Karpas-422 (cell line): Measurements from ENCODE around the gene MAGI3. TPM values are rescaled to one million over a fixed set of nuclear protein-coding genes. Genes with fewer than 3 reads are reported as not detected.

Experiments
- DNase-seq: peaks from one replicate; pipeline ENCODE4 v3.0.0-alpha.2; 2015
- H2AFZ ChIP-seq: fragments of 200-600 bp; sonication (generic); 2 replicates; pipeline ENCODE4 v1.6.1; 2014; ENCODE audit warnings: antibody characterized with exemption, low read length, mixed read lengths
- H3K27ac ChIP-seq: fragments of 200-600 bp; sonication (generic); 2 replicates; pipeline ENCODE4 v1.5.1; 2014; ENCODE audit warnings: mild to moderate bottlenecking, low read length, moderate library complexity
- H3K27me3 ChIP-seq: fragments of 200-600 bp; sonication (generic); 2 replicates; pipeline ENCODE4 v1.6.1; 2014; ENCODE audit warnings: low read length, mixed read lengths
- H3K36me3 ChIP-seq: fragments of 200-600 bp; sonication (generic); 2 replicates; pipeline ENCODE4 v1.6.1; 2014; ENCODE audit warnings: low read length, mixed read lengths; ENCODE audit not compliant: insufficient read depth
- H3K4me1 ChIP-seq: fragments of 200-600 bp; sonication (generic); 2 replicates; pipeline ENCODE4 v1.6.1; 2014; ENCODE audit warnings: mild to moderate bottlenecking, low read length, mixed read lengths
- H3K4me2 ChIP-seq: fragments of 200-600 bp; sonication (generic); 2 replicates; pipeline ENCODE4 v1.6.1; 2014; ENCODE audit warnings: low read length, low read depth, mild to moderate bottlenecking; ENCODE audit not compliant: poor library complexity, severe bottlenecking
- H3K4me3 ChIP-seq: fragments of 200-600 bp; sonication (generic); 2 replicates; pipeline ENCODE4 v1.5.1; 2014; ENCODE audit warnings: mild to moderate bottlenecking, antibody characterized with exemption, low read length, mixed read lengths
- H3K79me2 ChIP-seq: fragments of 200-600 bp; sonication (generic); 2 replicates; pipeline ENCODE4 v1.6.1; 2014; ENCODE audit warnings: mild to moderate bottlenecking, low read length, mixed read lengths
- H3K9ac ChIP-seq: fragments of 200-600 bp; sonication (generic); 2 replicates; pipeline ENCODE4 v1.6.0; 2014; ENCODE audit warnings: low read length
- H3K9me2 ChIP-seq: fragments of 200-600 bp; sonication (generic), shearing (Covaris generic); replicated peaks from 2 replicates; pipeline ENCODE4 v1.6.0; 2014; ENCODE audit warnings: mild to moderate bottlenecking, low read length, moderate library complexity; ENCODE audit not compliant: insufficient read depth
- H3K9me3 ChIP-seq: fragments of 300-700, 200-600 bp; sonication (generic); 2 replicates; pipeline ENCODE4 v1.6.1; 2014; ENCODE audit warnings: low read length, mixed read lengths
- H4K20me1 ChIP-seq: fragments of 200-600 bp; sonication (generic); 2 replicates; pipeline ENCODE4 v1.6.1; 2014; ENCODE audit warnings: mild to moderate bottlenecking, antibody characterized with exemption, low read length, low read depth; ENCODE audit not compliant: insufficient read depth
- total RNA-seq: library from RNA; depleted of rRNA; stranded (reverse); fragments of >200 nt; shearing (Covaris generic); gene quantifications from 2 replicates; pipeline ENCODE4 v1.2.3, GENCODE V29; 2014; ENCODE audit warnings: low replicate concordance; rRNA removed

Gene MAGI3
- total RNA-seq = not detected in 2 replicates

DNA sequence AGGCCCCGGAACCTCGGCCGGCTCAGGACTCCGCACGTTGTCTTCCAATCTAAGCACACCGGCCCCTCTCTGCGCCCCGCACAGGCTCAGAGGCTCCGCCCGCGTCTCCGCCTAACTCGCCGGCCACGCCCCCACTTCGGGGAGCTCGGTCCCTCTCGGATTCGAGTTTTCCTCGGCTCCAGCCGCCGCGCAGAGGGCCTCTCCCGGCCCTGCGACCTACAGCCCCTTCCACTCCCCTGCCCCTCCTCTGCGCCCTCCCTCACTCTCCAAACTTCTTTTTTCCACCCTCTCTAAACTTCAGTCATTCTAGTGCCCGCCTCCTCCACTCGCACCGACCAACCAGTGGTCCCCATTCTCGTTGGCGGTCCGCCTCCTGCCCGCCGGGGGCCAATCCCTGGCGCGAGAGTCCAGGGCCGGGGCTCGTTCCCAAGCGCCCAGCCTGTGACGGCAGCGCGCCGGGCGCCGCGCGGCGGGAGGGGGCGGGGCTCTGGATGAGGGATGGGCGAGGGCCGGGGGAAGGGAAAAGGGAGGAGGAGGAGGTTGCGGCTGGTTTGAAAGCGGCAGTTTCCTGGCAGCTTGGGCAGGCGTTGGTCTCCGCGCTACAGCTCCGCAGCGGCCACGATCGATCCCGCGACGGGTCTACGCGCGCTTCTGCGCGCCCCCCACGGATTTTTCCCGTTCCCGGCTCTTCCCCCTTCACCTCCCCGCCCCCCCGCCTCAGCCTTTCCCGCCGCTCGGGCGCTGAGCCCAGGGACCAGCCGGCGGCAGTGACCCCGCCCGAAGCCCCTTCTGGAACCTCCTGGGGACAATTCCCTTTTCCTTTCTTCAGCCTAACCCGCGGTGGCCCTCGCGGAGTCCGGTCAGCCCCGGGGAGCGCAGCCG is at the start of gene MAGI3:
Gene MAGI3 (plus strand): TSS at position 563 of the 882 bp plus-strand sequence. CDS start 519 bp downstream, outside the sequence.
- DNase-seq = no peak
- H4K20me1 ChIP-seq = no peaks in the 10 kb centered on the region
- H3K27ac ChIP-seq = no peak within 1 kb of the TSS
- H3K27me3 ChIP-seq = no peaks in the 10 kb centered on the region
- H3K79me2 ChIP-seq = no peaks in the 10 kb centered on the region
- H3K4me1 ChIP-seq = no peaks in the 10 kb centered on the region
- H3K36me3 ChIP-seq = no peaks in the 10 kb centered on the region
- no peak within 1 kb of the TSS for H3K4me2 ChIP-seq
- no peak within 1 kb of the TSS for H2AFZ ChIP-seq
- no peaks in the 10 kb centered on the region for H3K9me2 ChIP-seq
- no peak within 1 kb of the TSS for H3K9ac ChIP-seq
- H3K9me3 ChIP-seq = no peaks in the 10 kb centered on the region
- no peak within 1 kb of the TSS for H3K4me3 ChIP-seq

DNA sequence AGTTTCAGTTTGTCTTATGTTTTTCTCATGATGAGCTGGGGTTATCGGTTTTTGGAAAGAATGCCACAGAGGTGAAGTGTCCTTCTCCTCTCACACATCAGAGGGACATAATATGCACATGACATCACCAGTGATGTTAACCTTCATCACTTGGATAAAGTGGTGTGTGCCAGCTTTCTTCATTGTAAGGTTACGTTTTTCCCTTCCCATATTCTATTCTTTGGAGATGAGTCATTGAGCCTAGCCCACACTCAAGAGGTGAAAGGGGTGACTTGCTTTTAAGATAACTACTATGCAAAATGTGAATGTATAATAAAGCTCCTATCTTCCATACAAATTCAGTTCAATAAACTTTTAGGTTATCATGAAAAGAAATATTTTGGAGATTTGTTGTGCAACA is 36.7 kb upstream of the MAGI3 start:
- Histone ChIP-seq H4K20me1 (no peaks in the 10 kb centered on the region), H3K9me2 (no peaks in the 10 kb centered on the region), H3K9me3 (no peaks in the 10 kb centered on the region), H3K27me3 (no peaks in the 10 kb centered on the region), H3K9ac (no peak overlapping the region), H3K27ac (no peak overlapping the region), H3K79me2 (no peaks in the 10 kb centered on the region), H3K36me3 (no peaks in the 10 kb centered on the region), H3K4me2 (no peak overlapping the region), H2AFZ (no peak overlapping the region), H3K4me3 (no peak overlapping the region), H3K4me1 (no peaks in the 10 kb centered on the region)
- no peak for DNase-seq

GRCh38 chr1:113363935-113364334 is 26.4 kb upstream of the MAGI3 start:
- no peaks in the 10 kb centered on the region for H3K27me3 ChIP-seq
- no peak overlapping the region for H3K9ac ChIP-seq
- no peaks in the 10 kb centered on the region for H4K20me1 ChIP-seq
- H3K9me3 ChIP-seq = no peaks in the 10 kb centered on the region
- H3K27ac ChIP-seq = no peak overlapping the region
- no peak overlapping the region for H2AFZ ChIP-seq
- H3K4me2 ChIP-seq = no peak overlapping the region
- no peaks in the 10 kb centered on the region for H3K9me2 ChIP-seq
- no peak overlapping the region for H3K4me3 ChIP-seq
- DNase-seq = no peak
- no peaks in the 10 kb centered on the region for H3K79me2 ChIP-seq
- H3K4me1 ChIP-seq = no peaks in the 10 kb centered on the region
- no peaks in the 10 kb centered on the region for H3K36me3 ChIP-seq

DNA sequence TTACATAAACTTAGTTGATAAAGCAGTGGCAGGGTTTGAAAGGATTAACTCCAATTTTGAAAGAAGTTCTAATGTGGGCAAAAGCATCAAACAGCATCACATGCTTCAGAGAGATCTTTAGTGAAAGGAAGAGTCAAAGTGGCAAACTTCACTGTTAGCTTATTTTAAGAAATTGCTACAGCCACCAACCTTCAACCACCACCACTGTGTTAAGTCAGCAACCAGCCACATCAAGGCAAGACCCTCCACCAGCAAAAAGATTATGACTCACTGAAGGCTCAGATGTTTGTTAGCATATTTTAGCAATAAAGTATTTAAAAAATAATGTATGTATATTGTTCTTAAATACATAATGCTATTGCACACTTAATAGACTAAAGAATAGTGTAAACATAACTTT is 21.3 kb upstream of the MAGI3 start:
- Histone ChIP-seq H3K36me3 (no peaks in the 10 kb centered on the region), H3K4me3 (no peak overlapping the region), H3K79me2 (no peaks in the 10 kb centered on the region), H2AFZ (no peak overlapping the region), H4K20me1 (no peaks in the 10 kb centered on the region), H3K9ac (no peak overlapping the region), H3K27ac (no peak overlapping the region), H3K4me2 (no peak overlapping the region), H3K9me3 (no peaks in the 10 kb centered on the region), H3K9me2 (no peaks in the 10 kb centered on the region), H3K27me3 (no peaks in the 10 kb centered on the region), H3K4me1 (no peaks in the 10 kb centered on the region)
- DNase-seq = no peak

GRCh38 chr1:113369699-113370098 is 20.6 kb upstream of the MAGI3 start:
- no peak overlapping the region for H2AFZ ChIP-seq
- H3K4me1 ChIP-seq = no peaks in the 10 kb centered on the region
- H3K9me2 ChIP-seq = no peaks in the 10 kb centered on the region
- no peaks in the 10 kb centered on the region for H4K20me1 ChIP-seq
- H3K27me3 ChIP-seq = no peaks in the 10 kb centered on the region
- no peak overlapping the region for H3K4me3 ChIP-seq
- no peaks in the 10 kb centered on the region for H3K79me2 ChIP-seq
- no peak overlapping the region for H3K9ac ChIP-seq
- no peak for DNase-seq
- no peaks in the 10 kb centered on the region for H3K36me3 ChIP-seq
- no peaks in the 10 kb centered on the region for H3K9me3 ChIP-seq
- no peak overlapping the region for H3K27ac ChIP-seq
- no peak overlapping the region for H3K4me2 ChIP-seq

GRCh38 chr1:113370868-113371267 is 19.4 kb upstream of the MAGI3 start:
- Histone ChIP-seq H3K27me3 (no peaks in the 10 kb centered on the region), H3K79me2 (no peaks in the 10 kb centered on the region), H4K20me1 (no peaks in the 10 kb centered on the region), H3K9ac (no peak overlapping the region), H3K4me3 (no peak overlapping the region), H3K9me2 (no peaks in the 10 kb centered on the region), H3K9me3 (no peaks in the 10 kb centered on the region), H3K27ac (no peak overlapping the region), H2AFZ (no peak overlapping the region), H3K36me3 (no peaks in the 10 kb centered on the region), H3K4me1 (no peaks in the 10 kb centered on the region), H3K4me2 (no peak overlapping the region)
- no peak for DNase-seq

GRCh38 chr1:113372546-113372945 is 17.8 kb upstream of the MAGI3 start:
- Histone ChIP-seq H4K20me1 (no peaks in the 10 kb centered on the region), H3K9ac (no peak overlapping the region), H3K79me2 (no peaks in the 10 kb centered on the region), H2AFZ (no peak overlapping the region), H3K4me3 (no peak overlapping the region), H3K9me3 (no peaks in the 10 kb centered on the region), H3K4me2 (no peak overlapping the region), H3K27ac (no peak overlapping the region), H3K36me3 (no peaks in the 10 kb centered on the region), H3K9me2 (no peaks in the 10 kb centered on the region), H3K27me3 (no peaks in the 10 kb centered on the region), H3K4me1 (no peaks in the 10 kb centered on the region)
- DNase-seq = no peak

DNA sequence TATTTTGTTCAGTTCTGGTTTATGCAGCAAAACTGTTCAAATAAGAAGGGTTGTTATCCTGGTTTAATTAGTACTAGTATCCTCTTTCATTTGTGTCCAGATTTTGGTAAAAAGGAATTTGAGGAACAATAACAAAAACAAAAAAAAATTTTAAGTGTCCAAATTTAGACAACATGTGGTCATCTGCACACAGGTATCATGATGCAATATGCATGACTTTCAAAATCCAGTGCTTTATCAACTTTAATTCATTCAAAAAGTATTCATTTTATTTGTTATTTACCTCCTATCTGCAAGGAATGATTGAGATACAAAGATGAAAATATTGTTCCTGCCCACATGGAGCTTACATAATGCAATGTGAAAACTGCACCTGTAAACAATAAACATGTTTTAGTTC is 16.7 kb upstream of the MAGI3 start:
- Histone ChIP-seq H3K9ac (no peak overlapping the region), H2AFZ (no peak overlapping the region), H3K79me2 (no peaks in the 10 kb centered on the region), H3K27me3 (no peaks in the 10 kb centered on the region), H3K4me2 (no peak overlapping the region), H3K4me3 (no peak overlapping the region), H3K9me3 (no peaks in the 10 kb centered on the region), H3K4me1 (no peaks in the 10 kb centered on the region), H4K20me1 (no peaks in the 10 kb centered on the region), H3K27ac (no peak overlapping the region), H3K9me2 (no peaks in the 10 kb centered on the region), H3K36me3 (no peaks in the 10 kb centered on the region)
- no peak for DNase-seq
